Measurements from ENCODE around the gene GABARAP. TPM values are rescaled to one million over a fixed set of nuclear protein-coding genes. Genes with fewer than 3 reads are reported as not detected.

GABARAP gene
- total RNA-seq, 1 experiment from 2014 or later: 140 TPM

DNA sequence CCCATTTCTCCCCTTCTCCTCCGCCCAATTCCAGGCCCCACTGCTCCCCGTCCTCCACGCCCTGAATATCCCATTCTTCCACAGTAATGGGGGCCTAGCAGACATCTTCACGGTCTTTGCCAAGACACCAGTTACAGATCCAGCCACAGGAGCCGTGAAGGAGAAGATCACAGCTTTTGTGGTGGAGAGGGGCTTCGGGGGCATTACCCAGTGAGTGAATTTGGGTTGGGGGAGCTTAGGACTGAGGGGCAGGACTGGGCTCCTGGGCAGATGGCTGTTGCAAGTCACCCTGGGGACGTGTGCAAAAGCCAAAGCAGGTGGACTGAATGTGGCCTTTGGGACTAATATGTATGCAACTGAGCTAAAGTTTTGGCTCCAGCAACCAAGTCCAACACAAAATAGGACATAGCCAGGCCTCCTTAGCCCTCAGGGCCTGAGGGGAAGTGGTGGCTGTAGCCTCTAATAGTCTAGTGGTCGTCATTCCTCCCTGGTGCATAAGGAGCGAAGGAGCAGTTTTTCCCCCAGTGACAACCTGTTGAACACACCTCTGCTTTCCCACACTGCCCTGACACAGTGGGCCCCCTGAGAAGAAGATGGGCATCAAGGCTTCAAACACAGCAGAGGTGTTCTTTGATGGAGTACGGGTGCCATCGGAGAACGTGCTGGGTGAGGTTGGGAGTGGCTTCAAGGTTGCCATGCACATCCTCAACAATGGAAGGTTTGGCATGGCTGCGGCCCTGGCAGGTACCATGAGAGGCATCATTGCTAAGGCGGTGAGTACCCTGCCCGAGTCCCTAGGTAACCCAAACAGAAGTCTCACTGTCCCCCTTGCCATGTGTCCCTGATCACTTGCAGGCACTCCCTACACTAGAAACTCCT, 19.9 kb downstream of the GABARAP start:
- H3K36me3 Mint-ChIP-seq (ENCODE audit: insufficient read depth, unreplicated experiment): peaks cover 48% of the 10 kb centered on the region
- ChIA-PET POLR2A (no interaction called here), CTCF (no interaction called here)
- DNase-seq: no peak
- H3K4me3 Mint-ChIP-seq (ENCODE audit: unreplicated experiment): no peak overlapping the region
- BruUV-seq (replicated peaks): TSS peak; percentile 7
- Histone ChIP-seq H3K9me3 (no peaks in the 10 kb centered on the region), H3K36me3 (ENCODE audit: control insufficient read depth, insufficient read depth, low read length) (no peaks in the 10 kb centered on the region), H3K4me3 (ENCODE audit: low read depth, low read length) (no peak overlapping the region), H3K27me3 (replicated peaks; ENCODE audit: control insufficient read depth, insufficient read depth, low read length) (no peaks in the 10 kb centered on the region), H3K4me1 (peaks cover 7% of the 10 kb centered on the region)
- H3K27ac Mint-ChIP-seq (ENCODE audit: unreplicated experiment): no peak overlapping the region
- TF ChIP-seq, protein P1, sequence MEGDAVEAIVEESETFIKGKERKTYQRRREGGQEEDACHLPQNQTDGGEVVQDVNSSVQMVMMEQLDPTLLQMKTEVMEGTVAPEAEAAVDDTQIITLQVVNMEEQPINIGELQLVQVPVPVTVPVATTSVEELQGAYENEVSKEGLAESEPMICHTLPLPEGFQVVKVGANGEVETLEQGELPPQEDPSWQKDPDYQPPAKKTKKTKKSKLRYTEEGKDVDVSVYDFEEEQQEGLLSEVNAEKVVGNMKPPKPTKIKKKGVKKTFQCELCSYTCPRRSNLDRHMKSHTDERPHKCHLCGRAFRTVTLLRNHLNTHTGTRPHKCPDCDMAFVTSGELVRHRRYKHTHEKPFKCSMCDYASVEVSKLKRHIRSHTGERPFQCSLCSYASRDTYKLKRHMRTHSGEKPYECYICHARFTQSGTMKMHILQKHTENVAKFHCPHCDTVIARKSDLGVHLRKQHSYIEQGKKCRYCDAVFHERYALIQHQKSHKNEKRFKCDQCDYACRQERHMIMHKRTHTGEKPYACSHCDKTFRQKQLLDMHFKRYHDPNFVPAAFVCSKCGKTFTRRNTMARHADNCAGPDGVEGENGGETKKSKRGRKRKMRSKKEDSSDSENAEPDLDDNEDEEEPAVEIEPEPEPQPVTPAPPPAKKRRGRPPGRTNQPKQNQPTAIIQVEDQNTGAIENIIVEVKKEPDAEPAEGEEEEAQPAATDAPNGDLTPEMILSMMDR (IDR thresholded peaks at IDR 0.05; ENCODE audit: insufficient read depth in 1 of 2, low read depth in 1 of 2, low read length in 1 of 2, severe bottlenecking in 1 of 2, unreplicated experiment in 1 of 2): no peak
- intact Hi-C loops (cut with micrococcal nuclease; ENCODE audit: unreplicated experiment): no loop called here
- peaks cover 5% of the 10 kb centered on the region for H3K4me1 Mint-ChIP-seq (ENCODE audit: low read depth, unreplicated experiment)
- no peaks in the 10 kb centered on the region for H3K27me3 Mint-ChIP-seq (ENCODE audit: insufficient read depth, unreplicated experiment)
- H3K9me3 Mint-ChIP-seq (ENCODE audit: unreplicated experiment): no peaks in the 10 kb centered on the region

DNA sequence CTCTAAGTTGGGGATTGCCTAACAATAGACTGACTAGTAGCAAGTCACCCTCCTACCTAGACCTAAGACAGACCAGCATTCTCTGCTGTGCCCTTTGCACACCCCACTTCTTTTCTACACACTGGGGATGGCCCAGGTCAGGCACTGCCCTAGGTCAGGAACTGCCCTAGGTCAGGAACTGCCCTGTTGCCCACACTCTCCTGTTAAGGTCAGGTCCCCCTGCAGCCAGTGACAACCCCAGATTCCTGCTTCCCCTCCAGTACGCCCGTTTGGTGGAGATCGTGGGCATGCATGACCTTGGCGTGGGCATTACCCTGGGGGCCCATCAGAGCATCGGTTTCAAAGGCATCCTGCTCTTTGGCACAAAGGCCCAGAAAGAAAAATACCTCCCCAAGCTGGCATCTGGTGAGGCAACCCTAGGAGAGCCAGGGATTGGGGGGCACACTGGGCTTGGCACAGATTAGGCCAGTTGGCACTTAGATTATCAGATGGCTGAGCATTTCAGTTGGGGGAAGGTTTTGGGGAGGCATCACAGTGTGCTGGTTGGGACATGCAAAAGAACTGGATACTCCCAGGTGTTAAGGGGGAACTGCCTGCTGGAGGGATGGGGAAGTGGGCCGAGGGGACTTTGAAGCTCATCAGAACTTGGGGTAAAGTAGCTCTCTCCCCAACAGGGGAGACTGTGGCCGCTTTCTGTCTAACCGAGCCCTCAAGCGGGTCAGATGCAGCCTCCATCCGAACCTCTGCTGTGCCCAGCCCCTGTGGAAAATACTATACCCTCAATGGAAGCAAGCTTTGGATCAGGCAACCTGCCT, 20.8 kb downstream of the GABARAP start:
- Mint-ChIP-seq H3K4me1 (ENCODE audit: low read depth, unreplicated experiment) (peaks cover 5% of the 10 kb centered on the region), H3K9me3 (ENCODE audit: unreplicated experiment) (no peaks in the 10 kb centered on the region), H3K27me3 (ENCODE audit: insufficient read depth, unreplicated experiment) (no peaks in the 10 kb centered on the region), H3K36me3 (ENCODE audit: insufficient read depth, unreplicated experiment) (peaks cover 48% of the 10 kb centered on the region), H3K27ac (ENCODE audit: unreplicated experiment) (peak overlapping the region; percentile 73), H3K4me3 (ENCODE audit: unreplicated experiment) (peak overlapping the region; percentile 77)
- no TSS peak for BruUV-seq (replicated peaks)
- DNase-seq: no peak
- intact Hi-C loops (cut with micrococcal nuclease; ENCODE audit: unreplicated experiment): no loop called here
- CTCF ChIA-PET: interaction anchor here (0.7 to 1.6 kb wide), 3 partner anchors 17 to 108 kb away, joined by 3 to 5 read pairs (median 3); partner anchors contain the start of genes GABARAP and NEURL4
- TF ChIP-seq, protein P1 (IDR thresholded peaks at IDR 0.05; ENCODE audit: insufficient read depth in 1 of 2, low read depth in 1 of 2, low read length in 1 of 2, severe bottlenecking in 1 of 2, unreplicated experiment in 1 of 2): no peak
- H3K27me3 ChIP-seq (replicated peaks; ENCODE audit: control insufficient read depth, insufficient read depth, low read length): no peaks in the 10 kb centered on the region
- H3K36me3 ChIP-seq (ENCODE audit: control insufficient read depth, insufficient read depth, low read length): no peaks in the 10 kb centered on the region
- POLR2A ChIA-PET: no interaction called here
- peaks cover 7% of the 10 kb centered on the region for H3K4me1 ChIP-seq
- no peaks in the 10 kb centered on the region for H3K9me3 ChIP-seq
- H3K4me3 ChIP-seq (ENCODE audit: low read depth, low read length): peak overlapping the region; percentile 3; the same call in 1 of the 2 replicates

DNA sequence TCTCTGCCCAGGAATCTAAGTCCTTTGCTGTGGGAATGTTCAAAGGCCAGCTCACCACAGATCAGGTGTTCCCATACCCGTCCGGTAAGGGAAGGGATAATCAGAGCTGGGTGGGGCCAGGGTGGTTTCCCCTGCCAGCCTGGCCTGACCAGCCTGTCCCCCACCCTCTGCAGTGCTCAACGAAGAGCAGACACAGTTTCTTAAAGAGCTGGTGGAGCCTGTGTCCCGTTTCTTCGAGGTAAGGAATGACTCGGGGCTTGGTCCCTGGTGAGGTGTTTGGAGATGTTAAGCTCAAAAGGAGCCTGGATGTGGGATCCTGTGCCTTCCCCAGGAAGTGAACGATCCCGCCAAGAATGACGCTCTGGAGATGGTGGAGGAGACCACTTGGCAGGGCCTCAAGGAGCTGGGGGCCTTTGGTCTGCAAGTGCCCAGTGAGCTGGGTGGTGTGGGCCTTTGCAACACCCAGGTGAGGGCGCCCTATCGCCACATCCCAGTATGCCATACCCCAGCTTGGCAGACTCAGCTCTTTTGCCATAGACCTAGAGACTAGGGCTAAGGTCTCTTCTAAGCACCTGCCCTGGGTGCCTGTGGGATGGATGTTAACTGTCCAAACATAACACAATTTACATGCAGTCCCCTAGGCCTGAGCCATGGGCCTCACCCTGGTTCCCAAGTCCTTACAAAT, 21.5 kb downstream of the GABARAP start:
- H3K27me3 ChIP-seq (replicated peaks; ENCODE audit: control insufficient read depth, insufficient read depth, low read length): no peaks in the 10 kb centered on the region
- TSS peak; percentile 28 for BruUV-seq (replicated peaks)
- TF ChIP-seq, protein P1 (IDR thresholded peaks at IDR 0.05; ENCODE audit: insufficient read depth in 1 of 2, low read depth in 1 of 2, low read length in 1 of 2, severe bottlenecking in 1 of 2, unreplicated experiment in 1 of 2): no peak
- intact Hi-C loops (cut with micrococcal nuclease; ENCODE audit: unreplicated experiment): no loop called here
- ChIA-PET CTCF (interaction anchor here (0.7 to 1.6 kb wide), 4 partner anchors 14 to 109 kb away, joined by 3 to 5 read pairs (median 3); partner anchors contain the start of genes DVL2, GABARAP and NEURL4), POLR2A (interaction anchor here (1.4 to 2.3 kb wide), 2 partner anchors 14 to 109 kb away, joined by 4 to 6 read pairs; partner anchors contain the start of genes DVL2 and NEURL4)
- H3K9me3 Mint-ChIP-seq (ENCODE audit: unreplicated experiment): no peaks in the 10 kb centered on the region
- no peaks in the 10 kb centered on the region for H3K36me3 ChIP-seq (ENCODE audit: control insufficient read depth, insufficient read depth, low read length)
- peaks cover 5% of the 10 kb centered on the region for H3K4me1 Mint-ChIP-seq (ENCODE audit: low read depth, unreplicated experiment)
- H3K4me3 Mint-ChIP-seq (ENCODE audit: unreplicated experiment): peak overlapping the region; percentile 77
- peak in 1 of 2 experiments; percentile 51 for DNase-seq
- H3K4me1 ChIP-seq: peaks cover 7% of the 10 kb centered on the region
- peak overlapping the region; percentile 80 for H3K4me3 ChIP-seq (ENCODE audit: low read depth, low read length)
- peak overlapping the region; percentile 73 for H3K27ac Mint-ChIP-seq (ENCODE audit: unreplicated experiment)
- peaks cover 48% of the 10 kb centered on the region for H3K36me3 Mint-ChIP-seq (ENCODE audit: insufficient read depth, unreplicated experiment)
- no peaks in the 10 kb centered on the region for H3K9me3 ChIP-seq
- H3K27me3 Mint-ChIP-seq (ENCODE audit: insufficient read depth, unreplicated experiment): no peaks in the 10 kb centered on the region

All from Caco-2 (cell line).